Measurements from ENCODE around the gene FGGY.
"Not testable (repeated sequence)": the region's sequence is repeated elsewhere in the genome, so short reads cannot be mapped to it uniquely, and the experiment has no call there.

FGGY gene

GRCh38 chr1:59290193-59290949 lies 6.5 kb upstream of the FGGY start:
- no peak for DNase-seq

- no peak for DNase-seq
Observed at GRCh38 chr1:59291561-59291960, 5.3 kb upstream of the FGGY start.

- no peak for DNase-seq
Observed at GRCh38 chr1:59292562-59292961, 4.3 kb upstream of the FGGY start.

- DNase-seq: no peak
Observed at GRCh38 chr1:59293206-59293605, 3.7 kb upstream of the FGGY start.

- DNase-seq: no peak
Observed at GRCh38 chr1:59293849-59294248, 3.0 kb upstream of the FGGY start.

GRCh38 chr1:59294423-59294822 lies 2.5 kb upstream of the FGGY start:
- DNase-seq: no peak

GRCh38 chr1:59295618-59296017 lies 1.3 kb upstream of the FGGY start:
- no peak for DNase-seq

- no peak for DNase-seq
Observed at GRCh38 chr1:59298026-59298583, 1.2 kb downstream of the FGGY start.

- no peak for DNase-seq
Observed at GRCh38 chr1:59298710-59299346, 1.9 kb downstream of the FGGY start.

- DNase-seq: not testable (repeated sequence)
Observed at GRCh38 chr1:59299670-59300069, 2.8 kb downstream of the FGGY start.

GRCh38 chr1:59302297-59302696 lies 5.4 kb downstream of the FGGY start:
- DNase-seq: no peak

GRCh38 chr1:59302871-59303270 lies 6.0 kb downstream of the FGGY start:
- DNase-seq: no peak

GRCh38 chr1:59305188-59305587 lies 8.3 kb downstream of the FGGY start:
- no peak for DNase-seq

GRCh38 chr1:59307591-59307990 lies 10.7 kb downstream of the FGGY start:
- DNase-seq: no peak

GRCh38 chr1:59308839-59309238 lies 11.9 kb downstream of the FGGY start:
- no peak for DNase-seq

GRCh38 chr1:59309392-59309791 lies 12.5 kb downstream of the FGGY start:
- DNase-seq: no peak

GRCh38 chr1:59309795-59310548 lies 13.1 kb downstream of the FGGY start:
- no peak for DNase-seq

GRCh38 chr1:59310549-59311250 lies 13.8 kb downstream of the FGGY start:
- no peak for DNase-seq

- DNase-seq: no peak
Observed at GRCh38 chr1:59314776-59315528, 18.1 kb downstream of the FGGY start.

- no peak for DNase-seq
Observed at GRCh38 chr1:59315529-59316463, 18.9 kb downstream of the FGGY start.

Data from T-helper 9 cell (primary cell).